ENCODE data around the gene RALGAPB. TPM values are rescaled to one million over a fixed set of nuclear protein-coding genes. Genes with fewer than 3 reads are reported as not detected.

The RALGAPB gene
- total and polyA plus RNA-seq, 4 donors, result 9.0 to 58.5 (median 21.3) TPM

DNA sequence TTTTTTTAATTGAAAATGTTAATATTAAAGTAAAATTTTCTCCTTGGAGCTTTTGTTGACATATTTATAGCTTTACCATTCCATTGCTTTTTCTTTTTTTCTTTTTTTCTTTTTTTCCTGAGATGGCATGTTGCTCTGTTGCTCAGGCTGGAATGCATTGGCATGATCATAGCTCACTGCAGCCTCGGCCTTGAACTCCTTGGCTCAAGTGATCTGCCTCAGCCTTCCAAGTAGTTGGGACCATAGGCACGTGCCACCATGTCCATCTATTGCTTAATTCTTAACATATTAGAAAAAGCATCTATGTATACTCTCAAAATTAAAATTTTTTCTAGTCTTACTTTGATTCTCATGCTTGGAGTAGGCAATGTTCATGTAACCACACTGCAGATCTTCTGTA, 43.0 kb downstream of the RALGAPB start:
- no peak overlapping the region for H3K27ac ChIP-seq (ENCODE audit: low read depth in 1 of 2, low read length in 1 of 2)
- no peak overlapping the region for H3K9ac ChIP-seq (ENCODE audit: insufficient read depth in 1 of 2, low read length in 2 of 2)
- H3K9me3 ChIP-seq (ENCODE audit: control insufficient read depth in 4 of 4, insufficient read depth in 3 of 4, low read length in 3 of 4), result no peaks in the 10 kb centered on the region
- ATAC-seq (ENCODE audit: insufficient read depth, low FRiP score) (no peak), DNase-seq (no peak)
- no peaks in the 10 kb centered on the region for H3K27me3 ChIP-seq (ENCODE audit: control insufficient read depth in 3 of 3, insufficient read depth in 3 of 3, low read length in 2 of 3)
- H3K4me1 ChIP-seq (ENCODE audit: control insufficient read depth in 5 of 5, insufficient read depth in 5 of 5, low read length in 5 of 5), result no peaks in the 10 kb centered on the region
- peaks cover 11 to 17% (median 14%) of the 10 kb centered on the region in 4 donors for H3K36me3 ChIP-seq (ENCODE audit: control insufficient read depth in 4 of 4, insufficient read depth in 4 of 4, low read length in 4 of 4)
- 81 to 94% methylated on average over 2 of the region's 2 CpGs for WGBS, 2 donors
- no peak overlapping the region for H3K4me3 ChIP-seq
- TF ChIP-seq, protein P1, sequence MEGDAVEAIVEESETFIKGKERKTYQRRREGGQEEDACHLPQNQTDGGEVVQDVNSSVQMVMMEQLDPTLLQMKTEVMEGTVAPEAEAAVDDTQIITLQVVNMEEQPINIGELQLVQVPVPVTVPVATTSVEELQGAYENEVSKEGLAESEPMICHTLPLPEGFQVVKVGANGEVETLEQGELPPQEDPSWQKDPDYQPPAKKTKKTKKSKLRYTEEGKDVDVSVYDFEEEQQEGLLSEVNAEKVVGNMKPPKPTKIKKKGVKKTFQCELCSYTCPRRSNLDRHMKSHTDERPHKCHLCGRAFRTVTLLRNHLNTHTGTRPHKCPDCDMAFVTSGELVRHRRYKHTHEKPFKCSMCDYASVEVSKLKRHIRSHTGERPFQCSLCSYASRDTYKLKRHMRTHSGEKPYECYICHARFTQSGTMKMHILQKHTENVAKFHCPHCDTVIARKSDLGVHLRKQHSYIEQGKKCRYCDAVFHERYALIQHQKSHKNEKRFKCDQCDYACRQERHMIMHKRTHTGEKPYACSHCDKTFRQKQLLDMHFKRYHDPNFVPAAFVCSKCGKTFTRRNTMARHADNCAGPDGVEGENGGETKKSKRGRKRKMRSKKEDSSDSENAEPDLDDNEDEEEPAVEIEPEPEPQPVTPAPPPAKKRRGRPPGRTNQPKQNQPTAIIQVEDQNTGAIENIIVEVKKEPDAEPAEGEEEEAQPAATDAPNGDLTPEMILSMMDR (IDR thresholded peaks at IDR 0.05; ENCODE audit: control extremely low read depth, extremely low read depth), result no peak

DNA sequence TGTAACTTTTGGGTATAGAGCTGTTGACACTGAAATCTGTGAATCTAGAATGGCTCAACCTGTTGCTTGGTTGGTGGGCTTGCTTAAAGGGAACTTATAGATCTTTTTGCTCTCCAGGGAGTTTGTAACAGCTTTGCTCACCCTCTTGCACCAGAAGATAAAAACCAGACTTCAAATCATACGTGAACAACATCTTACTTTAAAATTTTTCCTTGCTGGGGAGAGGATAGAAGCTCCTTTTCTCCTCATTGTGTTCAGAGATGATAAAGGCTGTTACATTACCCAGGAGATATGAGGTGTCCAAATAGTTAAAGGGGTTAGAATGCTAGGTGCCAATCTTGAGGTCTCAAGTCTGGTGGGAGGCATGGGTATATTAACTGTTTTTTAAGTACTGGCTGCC, 46.8 kb downstream of the RALGAPB start:
- H3K27me3 ChIP-seq (ENCODE audit: control insufficient read depth in 3 of 3, insufficient read depth in 3 of 3, low read length in 2 of 3), result no peaks in the 10 kb centered on the region
- WGBS, 2 donors, result 100% methylated on average over 1 of the region's 1 CpG
- peaks cover 12 to 32% (median 22%) of the 10 kb centered on the region in 4 donors for H3K36me3 ChIP-seq (ENCODE audit: control insufficient read depth in 4 of 4, insufficient read depth in 4 of 4, low read length in 4 of 4)
- no peak overlapping the region for H3K27ac ChIP-seq (ENCODE audit: low read depth in 1 of 2, low read length in 1 of 2)
- H3K4me3 ChIP-seq, result no peak overlapping the region
- no peak overlapping the region for H3K9ac ChIP-seq (ENCODE audit: insufficient read depth in 1 of 2, low read length in 2 of 2)
- no peak for DNase-seq
- TF ChIP-seq, protein P1 (IDR thresholded peaks at IDR 0.05; ENCODE audit: control extremely low read depth, extremely low read depth), result no peak
- no peaks in the 10 kb centered on the region for H3K9me3 ChIP-seq (ENCODE audit: control insufficient read depth in 4 of 4, insufficient read depth in 3 of 4, low read length in 3 of 4)
- H3K4me1 ChIP-seq (ENCODE audit: control insufficient read depth in 5 of 5, insufficient read depth in 5 of 5, low read length in 5 of 5), result no peaks in the 10 kb centered on the region
- no peak for ATAC-seq (ENCODE audit: insufficient read depth, low FRiP score)

DNA sequence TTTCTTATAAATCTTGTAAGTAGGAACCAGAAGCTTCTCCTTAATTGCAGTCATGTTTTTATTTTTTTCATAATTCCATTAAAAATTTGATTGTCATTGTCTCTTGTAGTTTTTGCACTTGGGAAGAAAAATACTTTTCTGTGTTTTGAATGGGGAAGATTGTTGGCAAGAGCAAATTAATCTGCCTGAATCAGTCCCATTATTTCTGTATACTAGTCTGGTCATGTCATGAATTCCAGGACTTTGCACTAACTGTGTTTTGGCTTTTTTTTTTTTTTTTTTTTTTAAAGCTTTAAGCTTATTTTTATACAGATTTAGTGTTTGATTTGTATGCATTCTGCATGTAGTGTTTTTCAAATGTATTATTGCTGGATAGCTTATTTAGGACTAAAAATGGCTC, 47.6 kb downstream of the RALGAPB start:
- H3K27me3 ChIP-seq (ENCODE audit: control insufficient read depth in 3 of 3, insufficient read depth in 3 of 3, low read length in 2 of 3), result no peaks in the 10 kb centered on the region
- H3K9ac ChIP-seq (ENCODE audit: insufficient read depth in 1 of 2, low read length in 2 of 2), result no peak overlapping the region
- TF ChIP-seq, protein P1 (IDR thresholded peaks at IDR 0.05; ENCODE audit: control extremely low read depth, extremely low read depth), result no peak
- DNase-seq (no peak), ATAC-seq (ENCODE audit: insufficient read depth, low FRiP score) (no peak)
- H3K9me3 ChIP-seq (ENCODE audit: control insufficient read depth in 4 of 4, insufficient read depth in 3 of 4, low read length in 3 of 4), result no peaks in the 10 kb centered on the region
- no peak overlapping the region for H3K27ac ChIP-seq (ENCODE audit: low read depth in 1 of 2, low read length in 1 of 2)
- peaks cover 12 to 30% (median 21%) of the 10 kb centered on the region in 4 donors for H3K36me3 ChIP-seq (ENCODE audit: control insufficient read depth in 4 of 4, insufficient read depth in 4 of 4, low read length in 4 of 4)
- no peaks in the 10 kb centered on the region for H3K4me1 ChIP-seq (ENCODE audit: control insufficient read depth in 5 of 5, insufficient read depth in 5 of 5, low read length in 5 of 5)
- no peak overlapping the region for H3K4me3 ChIP-seq

DNA sequence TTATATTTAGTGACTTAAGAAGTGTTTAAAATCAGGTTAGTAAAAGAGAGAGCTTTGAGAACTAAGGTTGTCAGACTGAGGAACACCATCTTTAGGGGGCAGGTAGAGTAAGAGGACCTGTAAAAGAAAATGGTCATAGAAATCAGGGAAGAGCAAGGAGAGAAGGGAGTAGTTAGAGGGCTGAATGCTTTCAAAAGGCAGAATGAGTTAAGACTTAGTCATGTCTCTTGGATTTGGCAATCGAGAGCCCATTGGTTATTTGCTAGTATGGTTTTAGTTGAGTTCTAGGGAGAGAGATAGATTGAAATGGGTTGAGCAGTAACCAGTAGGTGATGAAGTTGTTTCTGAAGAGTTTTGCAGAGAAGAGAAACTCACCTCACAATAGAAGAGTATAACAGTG, 51.1 kb downstream of the RALGAPB start:
- H3K9me3 ChIP-seq (ENCODE audit: control insufficient read depth in 4 of 4, insufficient read depth in 3 of 4, low read length in 3 of 4), result no peaks in the 10 kb centered on the region
- H3K27me3 ChIP-seq (ENCODE audit: control insufficient read depth in 3 of 3, insufficient read depth in 3 of 3, low read length in 2 of 3), result no peaks in the 10 kb centered on the region
- ATAC-seq (ENCODE audit: insufficient read depth, low FRiP score), result no peak
- H3K36me3 ChIP-seq (ENCODE audit: control insufficient read depth in 4 of 4, insufficient read depth in 4 of 4, low read length in 4 of 4), result peaks cover 18 to 42% (median 26%) of the 10 kb centered on the region in 4 donors
- DNase-seq, result no peak
- H3K4me3 ChIP-seq, result no peak overlapping the region
- no peak overlapping the region for H3K9ac ChIP-seq (ENCODE audit: insufficient read depth in 1 of 2, low read length in 2 of 2)
- WGBS, 2 donors, result 99 to 100% methylated on average over 1 of the region's 1 CpG
- no peak overlapping the region for H3K27ac ChIP-seq (ENCODE audit: low read depth in 1 of 2, low read length in 1 of 2)
- TF ChIP-seq, protein P1 (IDR thresholded peaks at IDR 0.05; ENCODE audit: control extremely low read depth, extremely low read depth), result no peak
- no peaks in the 10 kb centered on the region for H3K4me1 ChIP-seq (ENCODE audit: control insufficient read depth in 5 of 5, insufficient read depth in 5 of 5, low read length in 5 of 5)

All from lung (tissue), 12 donors.